ENCODE results near the gene CFAP141.
"Not testable (repeated sequence)": the region's sequence is repeated elsewhere in the genome, so short reads cannot be mapped to it uniquely, and the experiment has no call there.

Gene CFAP141

GRCh38 chr1:154208677-154209388 is 2.7 kb upstream of the CFAP141 start:
- DNase-seq (ENCODE audit: low spot score), result no peak

DNA sequence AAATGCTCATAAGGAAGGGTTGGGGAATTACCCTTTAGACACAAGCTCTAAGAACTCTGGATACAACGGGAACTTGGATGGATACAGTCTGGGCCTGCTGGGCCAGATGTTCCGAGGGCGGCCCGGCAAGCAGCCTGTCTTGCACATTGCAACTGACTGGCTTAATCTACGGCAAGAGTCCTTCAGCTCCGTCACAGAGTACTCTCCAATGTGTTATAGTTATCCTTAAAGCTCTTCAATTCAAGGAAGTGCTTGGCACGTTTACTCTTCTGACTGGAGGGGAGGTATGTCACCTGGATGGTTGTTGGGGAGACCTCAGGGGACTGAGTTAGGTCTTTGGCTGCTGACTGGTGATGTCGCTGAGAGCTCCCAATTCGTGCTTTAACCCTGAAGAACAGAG is 1.1 kb upstream of the CFAP141 start:
- no peak for DNase-seq (ENCODE audit: low spot score)

- not testable (repeated sequence) for DNase-seq (ENCODE audit: low spot score)
Measured at GRCh38 chr1:154205778-154206177, 355 bp downstream of the CFAP141 start.

- no peak for DNase-seq (ENCODE audit: low spot score)
Measured at GRCh38 chr1:154199563-154199879, 6.6 kb downstream of the CFAP141 start.

- peak; percentile 65 for DNase-seq (ENCODE audit: low spot score)
Measured at GRCh38 chr1:154198756-154199562, 7.2 kb downstream of the CFAP141 start.

GRCh38 chr1:154193821-154194220 is 12.3 kb downstream of the CFAP141 start:
- no peak for DNase-seq (ENCODE audit: low spot score)

GRCh38 chr1:154192476-154192875 is 13.7 kb downstream of the CFAP141 start:
- DNase-seq (ENCODE audit: low spot score), result no peak

DNA sequence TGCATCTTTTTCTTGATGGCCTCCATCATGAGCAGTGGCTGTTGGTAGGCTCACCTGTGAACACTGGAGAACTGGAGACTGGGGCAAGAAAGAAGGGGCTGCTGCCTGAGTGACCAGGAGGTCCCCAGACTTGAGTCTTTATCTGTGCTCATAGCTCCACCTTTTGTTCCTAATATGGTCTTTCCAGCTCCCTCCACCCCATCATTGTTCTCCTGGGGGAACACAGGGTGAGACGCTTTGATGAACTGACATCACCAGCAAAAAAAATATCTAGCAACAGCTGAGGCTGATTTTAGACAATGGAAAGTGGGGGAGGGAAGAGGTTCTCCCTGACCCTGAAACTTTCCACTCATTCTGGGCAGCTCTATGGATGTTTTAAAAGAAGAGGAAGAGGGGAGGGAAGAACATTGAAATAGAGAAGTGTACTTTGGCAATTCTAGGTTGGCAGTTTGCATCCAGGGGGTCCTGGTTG is 14.1 kb downstream of the CFAP141 start, which contains the start of gene TPM3:
TPM3 (minus strand) TSS at position 111 of the 472 bp plus-strand sequence; CDS start at position 29, 82 bp downstream.
- DNase-seq (ENCODE audit: low spot score), result no peak

DNA sequence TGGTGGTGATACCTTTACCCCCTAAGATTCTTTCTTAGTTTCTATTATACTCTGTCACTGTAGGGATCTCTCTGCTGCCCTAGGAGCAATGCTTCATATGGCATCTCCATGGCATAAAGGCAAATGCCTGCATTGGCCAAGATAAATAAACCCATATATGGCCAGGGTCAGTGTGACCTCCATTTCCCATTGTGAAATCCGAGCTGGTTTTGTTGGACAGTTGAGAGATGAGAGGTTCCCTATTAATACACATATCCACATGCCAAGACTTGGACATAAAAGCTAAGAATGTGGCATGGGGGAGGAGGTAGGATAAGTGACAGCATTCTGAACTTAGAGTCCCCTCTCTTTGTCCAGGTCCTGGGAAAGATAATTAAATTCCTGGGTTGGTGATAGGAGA is 15.6 kb downstream of the CFAP141 start:
- no peak for DNase-seq (ENCODE audit: low spot score)

- no peak for DNase-seq (ENCODE audit: low spot score)
Measured at GRCh38 chr1:154186852-154187501, 19.2 kb downstream of the CFAP141 start.

DNA sequence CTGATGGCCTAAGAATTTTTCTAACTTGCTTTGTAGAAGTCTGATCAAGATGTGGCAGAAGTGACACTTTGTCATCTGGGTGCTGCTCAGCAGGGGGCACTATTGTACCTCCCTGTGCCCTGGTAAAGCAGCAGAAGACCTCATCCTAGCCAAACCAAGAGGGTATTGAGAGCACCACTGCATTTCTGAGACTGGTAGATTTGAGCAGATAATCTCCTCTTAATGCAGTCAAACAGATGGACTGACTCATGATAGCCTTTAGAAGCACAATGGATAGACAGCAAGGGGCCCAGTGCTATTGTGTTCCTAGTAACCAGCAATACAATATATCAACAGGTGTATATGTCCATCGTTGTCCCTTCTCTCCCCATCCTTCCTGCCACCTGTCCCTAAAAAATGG is 20.0 kb downstream of the CFAP141 start:
- DNase-seq (ENCODE audit: low spot score), result peak; percentile 73

DNA sequence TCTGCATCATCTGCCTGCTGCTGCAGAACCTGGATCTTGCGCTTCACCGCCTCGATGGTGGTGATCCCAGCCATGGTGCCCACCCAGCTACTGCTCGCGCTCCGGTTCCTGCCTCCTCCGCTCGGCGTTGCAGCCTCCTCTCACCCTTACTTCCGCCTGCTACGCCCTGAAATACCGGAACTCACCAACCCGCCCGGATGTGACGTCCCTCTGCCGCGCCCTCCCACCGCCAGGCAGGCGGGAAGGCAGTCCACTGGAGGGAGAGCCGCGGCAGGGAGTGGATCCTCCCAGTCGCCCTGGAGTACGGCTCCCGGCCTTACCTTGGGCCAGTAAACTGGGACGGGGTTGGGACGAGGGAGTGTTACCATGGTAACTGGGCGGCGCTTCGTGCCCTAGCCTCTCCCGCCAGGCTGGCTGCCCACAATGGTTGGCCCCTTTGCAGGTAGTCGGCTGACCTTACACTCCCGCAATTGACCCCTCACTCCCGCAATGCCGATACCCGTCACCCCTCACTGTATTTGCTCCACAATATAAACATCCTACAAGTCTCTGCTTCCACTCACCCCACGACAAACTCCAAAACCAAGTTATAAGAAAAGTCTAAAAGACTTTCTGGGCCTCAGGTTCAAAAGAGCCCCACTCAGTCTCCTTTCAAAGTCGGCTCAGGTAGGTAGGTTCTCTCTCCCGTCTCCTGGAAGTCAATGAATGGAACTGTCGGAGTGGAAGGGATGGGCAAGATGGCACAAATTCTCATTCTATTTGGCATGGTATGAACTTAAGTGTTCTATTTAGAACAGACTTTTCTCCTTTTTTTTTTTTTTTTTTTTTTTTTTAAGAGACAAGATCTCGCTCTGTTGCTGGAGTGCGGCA is 22.9 kb downstream of the CFAP141 start:
- peak; percentile 90 for DNase-seq (ENCODE audit: low spot score)

DNA sequence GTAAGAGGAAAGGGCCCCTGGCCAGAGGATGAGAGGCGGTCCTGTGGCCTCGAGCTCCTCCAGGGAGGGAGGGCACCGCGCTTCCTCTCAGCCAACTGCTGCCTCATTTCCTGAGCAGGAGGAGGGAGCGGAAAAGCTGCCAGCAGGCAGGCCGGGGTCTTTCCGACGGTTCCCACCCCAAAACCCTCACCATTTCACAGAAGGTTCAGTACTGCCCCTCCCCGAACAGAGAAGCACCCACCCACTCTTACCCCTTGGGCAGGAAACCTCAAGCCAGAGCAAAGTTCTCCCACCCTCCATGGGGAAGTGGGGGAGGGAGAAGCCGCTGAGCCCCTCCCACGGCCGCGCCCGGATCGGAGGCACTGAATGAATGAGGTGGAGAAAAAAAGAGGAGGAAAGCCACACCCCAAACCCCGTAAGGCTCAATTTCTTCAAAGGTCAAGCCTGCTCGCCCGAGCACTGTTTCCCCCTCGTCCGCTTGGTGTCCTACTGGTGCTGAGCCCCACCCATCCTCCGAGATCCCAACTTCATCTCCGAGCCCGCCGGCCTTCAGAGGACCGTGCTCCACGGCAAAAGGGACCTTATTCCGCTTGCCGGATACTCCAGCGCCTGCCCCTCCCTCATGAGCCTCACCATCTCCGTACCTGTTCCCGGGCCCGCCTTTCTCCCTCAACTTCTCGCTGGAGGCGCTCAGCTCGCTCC is 23.6 kb downstream of the CFAP141 start:
- peak; percentile 67 for DNase-seq (ENCODE audit: low spot score)

GRCh38 chr1:154181944-154182343 is 24.2 kb downstream of the CFAP141 start:
- no peak for DNase-seq (ENCODE audit: low spot score)

- DNase-seq (ENCODE audit: low spot score), result no peak
Measured at GRCh38 chr1:154179946-154180687, 26.0 kb downstream of the CFAP141 start.

GRCh38 chr1:154178911-154179811 is 27.0 kb downstream of the CFAP141 start:
- DNase-seq (ENCODE audit: low spot score), result peak; percentile 17

- no peak for DNase-seq (ENCODE audit: low spot score)
Measured at GRCh38 chr1:154178013-154178412, 28.1 kb downstream of the CFAP141 start.

DNA sequence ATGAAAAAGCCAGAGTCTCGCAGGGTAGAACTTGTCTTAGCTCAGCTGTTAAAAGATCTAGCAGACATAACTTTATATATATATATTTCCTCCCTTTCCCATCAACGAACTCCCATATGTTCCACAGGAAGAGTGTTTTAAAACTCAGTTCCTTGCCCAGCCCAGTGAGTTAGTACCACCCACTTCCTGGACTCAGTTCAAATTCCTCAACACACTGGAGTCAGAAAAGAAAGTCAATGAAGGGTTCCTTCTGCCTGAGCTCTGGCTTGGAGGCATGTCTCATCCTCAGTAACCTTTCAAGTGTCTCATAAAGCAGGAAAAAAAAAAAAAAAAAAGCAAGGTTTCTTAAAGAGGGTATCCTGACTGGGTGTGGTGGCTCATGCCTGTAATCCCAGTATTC is 29.8 kb downstream of the CFAP141 start:
- DNase-seq (ENCODE audit: low spot score), result no peak

DNA sequence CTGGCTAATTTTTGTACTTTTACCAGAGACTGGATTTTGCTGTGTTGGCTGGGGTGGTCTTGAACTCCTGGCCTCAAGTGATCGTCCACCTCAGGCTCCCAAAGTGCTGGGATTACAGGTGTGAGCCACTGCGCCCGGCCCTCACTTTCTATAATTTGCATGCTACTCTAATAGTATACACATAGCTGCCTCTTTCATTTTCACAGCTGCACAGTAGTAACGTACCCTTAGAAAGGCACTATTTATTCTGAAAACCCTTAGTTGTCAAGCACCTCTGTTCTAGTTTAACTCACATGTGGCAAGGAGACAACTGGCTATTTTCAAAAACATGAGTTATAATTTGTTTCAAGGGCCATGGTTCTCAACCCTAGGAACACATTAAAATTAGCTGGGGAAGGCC is 31.5 kb downstream of the CFAP141 start:
- DNase-seq (ENCODE audit: low spot score), result no peak

All from CD4-positive, alpha-beta T cell treated with Interleukin-2 at 100 ng/mL for 4 hours (primary cell).